ENCODE data around the gene GREM1. TPM values are rescaled to one million over a fixed set of nuclear protein-coding genes. Genes with fewer than 3 reads are reported as not detected.
A peak's percentile ranks its signal among the peaks of the same experiment; 100 is the strongest.

GREM1 gene
- polyA plus RNA-seq, 1 of the 3 experiments (the other 2 are of a cell fraction) = 23.9 TPM

DNA sequence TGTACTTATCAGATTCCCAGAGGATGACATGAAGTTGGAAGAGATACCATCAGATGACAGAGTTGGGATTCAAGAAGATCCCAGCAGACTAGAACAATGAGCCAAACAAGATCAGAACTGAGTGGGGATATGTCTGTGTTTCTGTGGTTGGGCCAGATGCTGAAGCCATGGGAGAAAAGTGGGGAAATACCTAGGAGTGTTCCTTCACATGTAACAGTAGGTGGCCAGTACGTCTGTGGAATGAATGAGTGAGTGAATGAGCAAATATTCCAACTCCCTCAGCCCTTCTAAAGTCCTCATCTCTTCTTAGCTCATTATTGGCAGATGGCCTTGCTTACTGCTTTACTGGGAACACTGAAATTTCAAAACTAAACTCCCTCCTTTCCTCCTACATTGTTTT is 32.2 kb upstream of the GREM1 start:
- TF ChIP-seq, protein P1, sequence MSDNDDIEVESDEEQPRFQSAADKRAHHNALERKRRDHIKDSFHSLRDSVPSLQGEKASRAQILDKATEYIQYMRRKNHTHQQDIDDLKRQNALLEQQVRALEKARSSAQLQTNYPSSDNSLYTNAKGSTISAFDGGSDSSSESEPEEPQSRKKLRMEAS (IDR thresholded peaks at IDR 0.05; ENCODE audit: low read depth) = no peak
- Histone ChIP-seq H3K27me3 (ENCODE audit: insufficient read depth) (no peaks in the 10 kb centered on the region), H3K9me3 (no peaks in the 10 kb centered on the region), H3K4me2 (peak overlapping the region; percentile 35; the same call in 1 of the 2 replicates), H3K27ac (ENCODE audit: low read depth in 2 of 2, low read length in 1 of 2) (peak overlapping the region in 1 of 2 experiments; percentile 98; a peak in 2 of 4 replicates), H3K36me3 (replicated peaks in 1 of 2; ENCODE audit: control insufficient read depth in 1 of 2, insufficient read depth in 2 of 2, low read length in 1 of 2) (no peaks in the 10 kb centered on the region), H2AFZ (ENCODE audit: low read depth) (no peak overlapping the region), H4K20me1 (ENCODE audit: insufficient read depth) (no peaks in the 10 kb centered on the region), H3K9me2 (no peaks in the 10 kb centered on the region), H3K79me2 (ENCODE audit: insufficient read depth) (peaks cover 18% of the 10 kb centered on the region; the same call in 1 of the 2 replicates), H3K4me1 (ENCODE audit: control insufficient read depth in 1 of 2, insufficient read depth in 2 of 2, low read depth in 1 of 2, low read length in 1 of 2) (peaks cover 7 to 37% of the 10 kb centered on the region in 2 experiments), H3K9ac (peak overlapping the region; percentile 42; the same call in 1 of the 2 replicates), H3K4me3 (ENCODE audit: low read depth in 2 of 2, low read length in 1 of 2) (no peak overlapping the region), H3F3A (replicated peaks; ENCODE audit: insufficient read depth) (peaks cover 55% of the 10 kb centered on the region)
- DNase-seq = no peak
- ChIA-PET POLR2A (no interaction called here), CTCF (interaction anchor here (0.6 to 1.4 kb wide), 2 partner anchors 7 to 23 kb away, joined by 3 read pairs; no protein-coding TSS in a partner anchor)
- 76% methylated on average over 1 of the region's 1 CpG for WGBS (ENCODE audit: low lambda C conversion rate)

DNA sequence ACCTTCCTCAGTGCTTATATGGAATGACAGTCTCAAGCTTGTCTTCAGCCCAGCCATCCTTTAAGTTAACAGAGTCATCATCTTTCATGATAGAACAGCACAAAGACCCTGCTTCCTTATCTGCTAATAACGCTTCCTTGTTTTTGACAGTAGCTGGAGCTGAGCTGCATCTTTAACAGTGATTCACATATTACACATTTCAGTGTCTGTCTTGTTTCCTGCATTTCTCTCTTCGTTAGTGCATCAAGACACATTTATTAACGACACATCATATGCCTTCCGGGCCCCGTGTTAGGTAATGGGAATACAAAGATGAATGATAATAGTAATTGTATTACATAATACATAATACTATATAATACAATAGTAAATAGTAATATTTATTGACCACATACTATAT is 30.2 kb upstream of the GREM1 start:
- no peak overlapping the region for H3K4me2 ChIP-seq

More for the DNA sequence above, 30.2 kb upstream of the GREM1 start:
- WGBS (ENCODE audit: low lambda C conversion rate) = 13% methylated on average over 5 of the region's 5 CpGs
- Histone ChIP-seq H3K27ac (ENCODE audit: low read depth in 2 of 2, low read length in 1 of 2) (peak overlapping the region; percentile 58 to 98), H3K27me3 (ENCODE audit: insufficient read depth) (no peaks in the 10 kb centered on the region), H4K20me1 (ENCODE audit: insufficient read depth) (no peaks in the 10 kb centered on the region), H3K9me3 (no peaks in the 10 kb centered on the region), H3K9ac (peak overlapping the region; percentile 58; the same call in 1 of the 2 replicates), H3K4me3 (ENCODE audit: low read depth in 2 of 2, low read length in 1 of 2) (no peak overlapping the region), H3K36me3 (replicated peaks in 1 of 2; ENCODE audit: control insufficient read depth in 1 of 2, insufficient read depth in 2 of 2, low read length in 1 of 2) (no peaks in the 10 kb centered on the region), H3K9me2 (no peaks in the 10 kb centered on the region), H3K79me2 (ENCODE audit: insufficient read depth) (peaks cover 18% of the 10 kb centered on the region; the same call in 1 of the 2 replicates), H3K4me1 (ENCODE audit: control insufficient read depth in 1 of 2, insufficient read depth in 2 of 2, low read depth in 1 of 2, low read length in 1 of 2) (peaks cover 7 to 29% of the 10 kb centered on the region in 2 experiments), H3F3A (replicated peaks; ENCODE audit: insufficient read depth) (peaks cover 47% of the 10 kb centered on the region), H2AFZ (ENCODE audit: low read depth) (no peak overlapping the region)
- POLR2A ChIA-PET = no interaction called here
- DNase-seq = no peak
- TF ChIP-seq, protein P2, sequence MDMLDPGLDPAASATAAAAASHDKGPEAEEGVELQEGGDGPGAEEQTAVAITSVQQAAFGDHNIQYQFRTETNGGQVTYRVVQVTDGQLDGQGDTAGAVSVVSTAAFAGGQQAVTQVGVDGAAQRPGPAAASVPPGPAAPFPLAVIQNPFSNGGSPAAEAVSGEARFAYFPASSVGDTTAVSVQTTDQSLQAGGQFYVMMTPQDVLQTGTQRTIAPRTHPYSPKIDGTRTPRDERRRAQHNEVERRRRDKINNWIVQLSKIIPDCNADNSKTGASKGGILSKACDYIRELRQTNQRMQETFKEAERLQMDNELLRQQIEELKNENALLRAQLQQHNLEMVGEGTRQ (IDR thresholded peaks at IDR 0.05; ENCODE audit: borderline replicate concordance, low read depth, low read length) = no peak
- TF ChIP-seq POLR2AphosphoS5 (IDR thresholded peaks at IDR 0.05; ENCODE audit: low read depth, low read length) = no peak; the same call in 1 of the 2 replicates
- peak; percentile 47; the same call in 1 of the 2 replicates for TF ChIP-seq FOSL2 (IDR thresholded peaks at IDR 0.05; ENCODE audit: borderline replicate concordance, low read depth)
- TF ChIP-seq TEAD4 (IDR thresholded peaks at IDR 0.05; ENCODE audit: borderline replicate concordance, insufficient read depth) = peak; percentile 18; the same call in 1 of the 2 replicates
- TF ChIP-seq, protein P1 (IDR thresholded peaks at IDR 0.05; ENCODE audit: low read depth) = 0 out of 2 replicates have a peak, but pooled peaks have one; percentile 20
- TF ChIP-seq ELF1 (IDR thresholded peaks at IDR 0.05) = no peak
- peak; percentile 14 to 73; a peak in 2 of 4 replicates for TF ChIP-seq EP300 (IDR thresholded peaks at IDR 0.05; ENCODE audit: borderline replicate concordance in 1 of 2, low read depth in 1 of 2, low read length in 1 of 2)
- no peak for TF ChIP-seq SMC3 (IDR thresholded peaks at IDR 0.05; ENCODE audit: low read depth, low read length)
- TF ChIP-seq, protein P3, sequence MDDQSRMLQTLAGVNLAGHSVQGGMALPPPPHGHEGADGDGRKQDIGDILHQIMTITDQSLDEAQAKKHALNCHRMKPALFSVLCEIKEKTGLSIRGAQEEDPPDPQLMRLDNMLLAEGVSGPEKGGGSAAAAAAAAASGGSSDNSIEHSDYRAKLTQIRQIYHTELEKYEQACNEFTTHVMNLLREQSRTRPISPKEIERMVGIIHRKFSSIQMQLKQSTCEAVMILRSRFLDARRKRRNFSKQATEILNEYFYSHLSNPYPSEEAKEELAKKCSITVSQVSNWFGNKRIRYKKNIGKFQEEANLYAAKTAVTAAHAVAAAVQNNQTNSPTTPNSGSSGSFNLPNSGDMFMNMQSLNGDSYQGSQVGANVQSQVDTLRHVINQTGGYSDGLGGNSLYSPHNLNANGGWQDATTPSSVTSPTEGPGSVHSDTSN (IDR thresholded peaks at IDR 0.05) = peak; percentile 80
- peak; percentile 74 for TF ChIP-seq TCF12 (IDR thresholded peaks at IDR 0.05)
- no peak for TF ChIP-seq NRF1 (IDR thresholded peaks at IDR 0.05; ENCODE audit: low read depth, low read length)
- TF ChIP-seq JUND (IDR thresholded peaks at IDR 0.05) = peak; percentile 38; the same call in 1 of the 2 replicates
- no peak for TF ChIP-seq RCOR1 (IDR thresholded peaks at IDR 0.05; ENCODE audit: low read length)
- CTCF ChIA-PET = interaction anchor here (0.5 to 2.3 kb wide), 3 partner anchors 18 to 25 kb away, joined by 3 to 8 read pairs (median 3); no protein-coding TSS in a partner anchor

Data from SK-N-SH (cell line).